MCF 10A (cell line): Measurements from ENCODE around the gene PARS2. TPM values are rescaled to one million over a fixed set of nuclear protein-coding genes. Genes with fewer than 3 reads are reported as not detected.
A peak's percentile ranks its signal among the peaks of the same experiment; 100 is the strongest.

Experiments used
- BruUV-seq: library from RNA; stranded (reverse); fragments of 400-500 nt; replicated peaks from 2 replicates; lab custom pipeline; 2021; lab: Mats Ljungman, UMichigan
- CTCF ChIA-PET: fragments of 300-600 bp; sonication (Branson Sonifier 250); formaldehyde crosslinking; extraction: SDS; loops from one replicate; lab custom pipeline; 2021; ENCODE audit warnings: antibody characterized with exemption, inconsistent platforms; lab: Yijun Ruan, JAX
- POLR2A ChIA-PET: fragments of 300-600, 350-650 bp; sonication (Branson Sonifier 250); formaldehyde crosslinking; extraction: SDS; loops from one replicate; lab custom pipeline; 2020; ENCODE audit warnings: antibody characterized with exemption, inconsistent platforms; lab: Yijun Ruan, JAX
- DNase-seq: peaks from one replicate; pipeline ENCODE4 v3.0.0-alpha.2; 2018; ENCODE audit not compliant: unreplicated experiment
- H3K27ac Mint-ChIP-seq: one replicate; pipeline ENCODE4 v1.8.0; 2022; ENCODE audit warnings: mild to moderate bottlenecking, low read depth, mixed read lengths; ENCODE audit not compliant: unreplicated experiment
- H3K27me3 Mint-ChIP-seq: one replicate; pipeline ENCODE4 v1.8.0; 2022; ENCODE audit warnings: mixed read lengths; ENCODE audit not compliant: insufficient read depth, unreplicated experiment
- H3K36me3 Mint-ChIP-seq: one replicate; pipeline ENCODE4 v1.8.0; 2022; ENCODE audit warnings: mild to moderate bottlenecking, moderate library complexity, mixed read lengths; ENCODE audit not compliant: insufficient read depth, unreplicated experiment
- H3K4me1 Mint-ChIP-seq: one replicate; pipeline ENCODE4 v1.8.0; 2022; ENCODE audit warnings: mixed read lengths; ENCODE audit not compliant: insufficient read depth, unreplicated experiment
- H3K4me3 Mint-ChIP-seq: one replicate; pipeline ENCODE4 v1.8.0; 2022; ENCODE audit warnings: mild to moderate bottlenecking, moderate library complexity, mixed read lengths; ENCODE audit not compliant: unreplicated experiment
- H3K9me3 Mint-ChIP-seq: one replicate; pipeline ENCODE4 v1.8.0; 2022; ENCODE audit warnings: mixed read lengths; ENCODE audit not compliant: unreplicated experiment
- intact Hi-C: fragments of 100-400 bp; cut with micrococcal nuclease; formaldehyde crosslinking; loops from 2 replicates; pipeline ENCODE4 v1.14.1; 2022
- total RNA-seq: library from RNA; stranded (reverse); gene quantifications from 2 replicates; pipeline ENCODE4 v1.2.3, GENCODE V29; 2022
- TF ChIP-seq, protein P1 (sequence below): fragments of 200-600 bp; IDR thresholded peaks from one replicate; pipeline ENCODE4 v1.8.0; 2022; ENCODE audit warnings: antibody characterized with exemption, mild to moderate bottlenecking; ENCODE audit not compliant: unreplicated experiment

The PARS2 gene
- total RNA-seq, 1 experiment from 2014 or later, result 4.7 TPM

DNA sequence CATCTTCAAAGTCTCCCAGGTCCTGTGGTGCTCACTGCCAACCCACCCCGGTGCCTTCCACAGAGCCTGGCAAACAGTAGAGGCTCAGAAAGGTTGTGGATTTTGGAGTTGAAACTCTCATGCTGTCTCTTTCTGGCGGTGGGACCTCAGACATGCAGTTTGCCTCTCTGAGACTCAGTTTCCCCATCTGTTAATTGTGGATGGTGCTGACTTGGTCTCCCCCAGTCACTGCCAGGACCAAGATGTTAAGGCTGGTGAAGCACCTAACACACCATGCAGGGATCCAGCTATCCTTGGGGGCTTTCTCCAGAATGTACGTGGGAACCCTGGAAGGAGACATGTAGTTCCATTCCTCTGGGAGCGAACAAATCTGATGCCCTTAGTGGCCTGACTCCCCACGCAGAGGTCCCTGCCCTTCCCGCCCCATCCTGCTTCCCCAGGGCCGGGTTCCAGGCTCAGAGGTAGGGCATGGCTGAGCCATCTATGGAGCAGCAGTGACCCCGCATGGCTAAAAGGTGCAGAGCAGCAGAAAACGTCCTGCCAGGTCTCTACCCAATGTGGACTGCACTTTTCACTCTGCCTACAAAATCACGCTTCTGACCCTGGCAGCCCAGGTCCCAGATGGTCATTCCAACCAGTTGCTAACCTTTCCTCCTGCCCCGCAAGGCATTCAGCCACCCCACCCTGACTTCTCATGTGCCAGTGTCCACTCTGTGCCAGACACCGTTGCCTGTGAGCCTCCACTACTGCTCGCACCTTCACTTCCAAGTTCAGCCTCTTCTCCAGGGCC, 46.0 kb upstream of the PARS2 start:
- Mint-ChIP-seq H3K4me3 (no peak overlapping the region), H3K27me3 (no peaks in the 10 kb centered on the region)

DNA sequence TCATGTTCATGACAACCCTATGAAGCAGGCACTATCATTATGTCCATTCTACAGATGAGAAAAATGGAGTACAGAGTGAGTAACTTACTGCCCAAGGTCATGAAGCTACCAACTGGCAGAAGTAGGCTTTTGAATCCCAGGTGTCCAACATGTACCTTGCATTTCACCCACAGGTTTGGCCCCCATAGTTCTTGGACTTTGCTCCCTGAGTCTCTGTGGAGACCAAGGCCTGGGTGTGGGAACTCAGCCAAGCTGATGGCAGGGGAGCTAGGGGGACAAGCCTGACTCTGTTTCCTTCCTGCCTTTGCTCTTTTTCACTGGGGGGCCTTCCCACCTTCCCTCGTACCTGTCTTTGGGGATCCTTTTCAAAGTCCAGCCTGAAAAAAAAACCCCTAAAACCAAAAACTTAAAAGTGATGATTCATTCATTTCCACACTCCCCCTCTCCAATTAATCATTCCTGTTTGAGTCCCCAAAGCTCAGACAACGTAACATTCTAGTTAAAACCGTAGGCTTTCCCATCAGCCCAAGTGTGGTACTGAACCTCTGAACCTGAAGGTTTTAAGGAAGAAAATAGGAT, 45.3 kb upstream of the PARS2 start:
- ChIA-PET POLR2A (no interaction called here), CTCF (interaction anchor here (0.6 to 1.7 kb wide), 28 partner anchors 8 to 734 kb away, joined by 3 to 9 read pairs (median 4); partner anchors contain the start of gene TTC22)
- no peaks in the 10 kb centered on the region for H3K9me3 Mint-ChIP-seq
- H3K4me1 Mint-ChIP-seq, result peaks cover 9% of the 10 kb centered on the region
- no peaks in the 10 kb centered on the region for H3K36me3 Mint-ChIP-seq
- TF ChIP-seq, protein P1, sequence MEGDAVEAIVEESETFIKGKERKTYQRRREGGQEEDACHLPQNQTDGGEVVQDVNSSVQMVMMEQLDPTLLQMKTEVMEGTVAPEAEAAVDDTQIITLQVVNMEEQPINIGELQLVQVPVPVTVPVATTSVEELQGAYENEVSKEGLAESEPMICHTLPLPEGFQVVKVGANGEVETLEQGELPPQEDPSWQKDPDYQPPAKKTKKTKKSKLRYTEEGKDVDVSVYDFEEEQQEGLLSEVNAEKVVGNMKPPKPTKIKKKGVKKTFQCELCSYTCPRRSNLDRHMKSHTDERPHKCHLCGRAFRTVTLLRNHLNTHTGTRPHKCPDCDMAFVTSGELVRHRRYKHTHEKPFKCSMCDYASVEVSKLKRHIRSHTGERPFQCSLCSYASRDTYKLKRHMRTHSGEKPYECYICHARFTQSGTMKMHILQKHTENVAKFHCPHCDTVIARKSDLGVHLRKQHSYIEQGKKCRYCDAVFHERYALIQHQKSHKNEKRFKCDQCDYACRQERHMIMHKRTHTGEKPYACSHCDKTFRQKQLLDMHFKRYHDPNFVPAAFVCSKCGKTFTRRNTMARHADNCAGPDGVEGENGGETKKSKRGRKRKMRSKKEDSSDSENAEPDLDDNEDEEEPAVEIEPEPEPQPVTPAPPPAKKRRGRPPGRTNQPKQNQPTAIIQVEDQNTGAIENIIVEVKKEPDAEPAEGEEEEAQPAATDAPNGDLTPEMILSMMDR, result no peak
- BruUV-seq, result no TSS peak
- intact Hi-C loops, result loop anchor here (1.0 to 5.0 kb wide), 3 partner anchors 137 to 739 kb away; no protein-coding TSS in a partner anchor
- no peaks in the 10 kb centered on the region for H3K27me3 Mint-ChIP-seq
- H3K4me3 Mint-ChIP-seq, result no peak overlapping the region
- no peak for DNase-seq
- H3K27ac Mint-ChIP-seq, result no peak overlapping the region

More for the DNA sequence above, 46.0 kb upstream of the PARS2 start:
- CTCF ChIA-PET, result interaction anchor here (0.6 to 1.7 kb wide), 26 partner anchors 9 to 735 kb away, joined by 3 to 9 read pairs (median 4); partner anchors contain the start of gene TTC22
- POLR2A ChIA-PET, result no interaction called here
- TF ChIP-seq, protein P1, result peak; percentile 89
- peak; percentile 69 for DNase-seq
- BruUV-seq, result no TSS peak
- no peaks in the 10 kb centered on the region for H3K9me3 Mint-ChIP-seq
- no peak overlapping the region for H3K27ac Mint-ChIP-seq
- H3K36me3 Mint-ChIP-seq, result no peaks in the 10 kb centered on the region
- peaks cover 9% of the 10 kb centered on the region for H3K4me1 Mint-ChIP-seq
- intact Hi-C loops, result loop anchor here (1.0 to 5.0 kb wide), 3 partner anchors 138 to 740 kb away; no protein-coding TSS in a partner anchor

DNA sequence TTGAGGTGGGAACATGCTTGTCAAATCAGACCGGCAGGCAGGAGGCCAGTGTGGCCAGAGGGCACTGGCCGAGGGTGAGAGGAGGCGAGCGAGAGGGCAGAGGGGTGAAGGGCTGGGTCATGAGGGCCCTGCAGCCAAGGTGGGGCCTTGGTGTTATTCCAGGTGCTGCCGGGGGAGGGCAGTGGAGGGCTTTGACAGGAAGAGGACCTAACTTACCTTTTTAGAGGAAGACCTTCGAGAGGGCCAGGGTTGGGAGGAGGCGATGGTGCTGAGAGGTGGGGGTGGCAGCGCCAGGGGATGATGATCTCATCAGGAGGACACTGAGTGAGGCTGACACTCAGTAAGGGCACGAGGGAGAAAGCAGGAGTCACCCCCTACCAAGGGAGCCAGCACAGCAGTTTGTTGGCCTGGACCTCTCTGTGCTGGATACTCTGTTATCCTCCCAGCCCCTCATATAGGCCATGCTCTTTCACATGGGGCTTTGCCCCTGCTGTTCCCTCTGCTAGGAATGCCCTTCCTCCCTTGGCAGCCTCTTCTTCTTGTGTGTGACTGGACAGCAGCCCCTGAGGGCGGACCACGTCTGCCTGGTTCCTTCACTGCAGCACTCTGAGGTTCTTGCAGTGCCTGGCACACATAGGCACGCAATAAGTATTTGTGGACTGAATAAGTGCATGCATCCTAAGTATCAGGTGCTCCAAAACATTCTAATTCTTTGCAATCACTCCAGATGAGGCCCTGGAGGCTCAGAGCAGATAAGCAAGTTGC, 44.3 kb upstream of the PARS2 start:
- ChIA-PET CTCF (interaction anchor here (0.6 to 1.7 kb wide), 9 partner anchors 13 to 277 kb away, joined by 3 to 6 read pairs (median 4); no protein-coding TSS in a partner anchor), POLR2A (no interaction called here)
- intact Hi-C loops, result no loop called here
- Mint-ChIP-seq H3K27ac (no peak overlapping the region), H3K4me3 (no peak overlapping the region), H3K36me3 (no peaks in the 10 kb centered on the region), H3K27me3 (no peaks in the 10 kb centered on the region), H3K9me3 (no peaks in the 10 kb centered on the region), H3K4me1 (peaks cover 9% of the 10 kb centered on the region)
- no TSS peak for BruUV-seq
- DNase-seq, result no peak
- TF ChIP-seq, protein P1, result peak; percentile 17
